Kidney glomerular epithelial cell (primary cell): ENCODE measurements around the gene RANBP9.

Experiments used
- DNase-seq: peaks from one replicate; lab custom pipeline; 2025; lab: John Stamatoyannopoulos, UW

The RANBP9 gene

GRCh38 chr6:13710552-13711323, 897 bp downstream of the RANBP9 start:
- DNase-seq, result peak; percentile 37

GRCh38 chr6:13709689-13710551, 1.7 kb downstream of the RANBP9 start:
- no peak for DNase-seq

GRCh38 chr6:13708736-13709135, 2.9 kb downstream of the RANBP9 start:
- DNase-seq, result peak; percentile 13

GRCh38 chr6:13703496-13703895, 8.1 kb downstream of the RANBP9 start:
- no peak for DNase-seq

- no peak for DNase-seq
Observed at GRCh38 chr6:13702809-13703302, 8.8 kb downstream of the RANBP9 start.

- DNase-seq, result no peak
Observed at GRCh38 chr6:13700232-13700631, 11.4 kb downstream of the RANBP9 start.

GRCh38 chr6:13698715-13699114, 12.9 kb downstream of the RANBP9 start:
- DNase-seq, result no peak

- DNase-seq, result no peak
Observed at GRCh38 chr6:13697857-13698256, 13.8 kb downstream of the RANBP9 start.

- peak; percentile 6 for DNase-seq
Observed at GRCh38 chr6:13696226-13696625, 15.4 kb downstream of the RANBP9 start.

GRCh38 chr6:13695252-13695651, 16.4 kb downstream of the RANBP9 start:
- DNase-seq, result no peak

- no peak for DNase-seq
Observed at GRCh38 chr6:13694562-13694961, 17.1 kb downstream of the RANBP9 start.

- DNase-seq, result no peak
Observed at GRCh38 chr6:13689511-13690256, 22.0 kb downstream of the RANBP9 start.

GRCh38 chr6:13688692-13689196, 22.9 kb downstream of the RANBP9 start:
- DNase-seq, result no peak

- DNase-seq, result no peak
Observed at GRCh38 chr6:13687917-13688351, 23.7 kb downstream of the RANBP9 start.

GRCh38 chr6:13684855-13685254, 26.8 kb downstream of the RANBP9 start:
- DNase-seq, result no peak

- no peak for DNase-seq
Observed at GRCh38 chr6:13683038-13683437, 28.6 kb downstream of the RANBP9 start.

- no peak for DNase-seq
Observed at GRCh38 chr6:13682346-13682745, 29.3 kb downstream of the RANBP9 start.

- no peak for DNase-seq
Observed at GRCh38 chr6:13681305-13682061, 30.2 kb downstream of the RANBP9 start.

GRCh38 chr6:13680448-13680968, 31.1 kb downstream of the RANBP9 start:
- no peak for DNase-seq

- no peak for DNase-seq
Observed at GRCh38 chr6:13679996-13680395, 31.6 kb downstream of the RANBP9 start.
